Measurements from ENCODE around the gene TREML2.
A peak's percentile ranks its signal among the peaks of the same experiment; 100 is the strongest.
"Not testable (repeated sequence)": the region's sequence is repeated elsewhere in the genome, so short reads cannot be mapped to it uniquely, and the experiment has no call there.

Gene TREML2, protein sequence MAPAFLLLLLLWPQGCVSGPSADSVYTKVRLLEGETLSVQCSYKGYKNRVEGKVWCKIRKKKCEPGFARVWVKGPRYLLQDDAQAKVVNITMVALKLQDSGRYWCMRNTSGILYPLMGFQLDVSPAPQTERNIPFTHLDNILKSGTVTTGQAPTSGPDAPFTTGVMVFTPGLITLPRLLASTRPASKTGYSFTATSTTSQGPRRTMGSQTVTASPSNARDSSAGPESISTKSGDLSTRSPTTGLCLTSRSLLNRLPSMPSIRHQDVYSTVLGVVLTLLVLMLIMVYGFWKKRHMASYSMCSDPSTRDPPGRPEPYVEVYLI

GRCh38 chr6:41200901-41201763 is at the start of gene TREML2:
Gene TREML2, minus strand, starts transcription at chr6:41201149. Its CDS starts 141 bp downstream, at chr6:41201008.
- H3K27me3 Mint-ChIP-seq = no peaks in the 10 kb centered on the region
- peak within 1 kb of the TSS; percentile 84 for H3K27ac Mint-ChIP-seq
- ATAC-seq (ENCODE audit: low read depth) = peak; percentile 66
- H3K4me3 Mint-ChIP-seq = peak within 1 kb of the TSS; percentile 78
- peaks cover 8% of the 10 kb centered on the region for H3K36me3 Mint-ChIP-seq
- peaks cover 45% of the 10 kb centered on the region for H3K4me1 Mint-ChIP-seq
- DNase-seq (ENCODE audit: low spot score in 2 of 2) = peak; percentile 23 to 38
- peaks cover 2% of the 10 kb centered on the region for H3K9me3 Mint-ChIP-seq

GRCh38 chr6:41247882-41248705 is 47.1 kb upstream of the TREML2 start:
- Mint-ChIP-seq H3K4me3 (no peak overlapping the region), H3K27me3 (peaks cover 4% of the 10 kb centered on the region), H3K4me1 (no peaks in the 10 kb centered on the region), H3K36me3 (no peaks in the 10 kb centered on the region), H3K9me3 (peaks cover 1% of the 10 kb centered on the region), H3K27ac (no peak overlapping the region)
- no peak for ATAC-seq (ENCODE audit: low read depth)
- DNase-seq (ENCODE audit: low spot score in 2 of 2) = no peak

GRCh38 chr6:41247288-41247865 is 46.4 kb upstream of the TREML2 start:
- ATAC-seq (ENCODE audit: low read depth) (no peak), DNase-seq (ENCODE audit: low spot score in 2 of 2) (no peak)
- H3K9me3 Mint-ChIP-seq = peaks cover under 1% of the 10 kb centered on the region
- peaks cover 4% of the 10 kb centered on the region for H3K4me1 Mint-ChIP-seq
- H3K27ac Mint-ChIP-seq = no peak overlapping the region
- H3K4me3 Mint-ChIP-seq = no peak overlapping the region
- H3K27me3 Mint-ChIP-seq = peaks cover 5% of the 10 kb centered on the region
- H3K36me3 Mint-ChIP-seq = no peaks in the 10 kb centered on the region

- H3K9me3 Mint-ChIP-seq; H3K4me3 Mint-ChIP-seq; H3K36me3 Mint-ChIP-seq; H3K27ac Mint-ChIP-seq; H3K4me1 Mint-ChIP-seq; H3K27me3 Mint-ChIP-seq; ATAC-seq (ENCODE audit: low read depth); DNase-seq (ENCODE audit: low spot score in 2 of 2): not testable (repeated sequence)
These were observed 45.6 kb upstream of the TREML2 start for GRCh38 chr6:41246529-41246928.

DNA sequence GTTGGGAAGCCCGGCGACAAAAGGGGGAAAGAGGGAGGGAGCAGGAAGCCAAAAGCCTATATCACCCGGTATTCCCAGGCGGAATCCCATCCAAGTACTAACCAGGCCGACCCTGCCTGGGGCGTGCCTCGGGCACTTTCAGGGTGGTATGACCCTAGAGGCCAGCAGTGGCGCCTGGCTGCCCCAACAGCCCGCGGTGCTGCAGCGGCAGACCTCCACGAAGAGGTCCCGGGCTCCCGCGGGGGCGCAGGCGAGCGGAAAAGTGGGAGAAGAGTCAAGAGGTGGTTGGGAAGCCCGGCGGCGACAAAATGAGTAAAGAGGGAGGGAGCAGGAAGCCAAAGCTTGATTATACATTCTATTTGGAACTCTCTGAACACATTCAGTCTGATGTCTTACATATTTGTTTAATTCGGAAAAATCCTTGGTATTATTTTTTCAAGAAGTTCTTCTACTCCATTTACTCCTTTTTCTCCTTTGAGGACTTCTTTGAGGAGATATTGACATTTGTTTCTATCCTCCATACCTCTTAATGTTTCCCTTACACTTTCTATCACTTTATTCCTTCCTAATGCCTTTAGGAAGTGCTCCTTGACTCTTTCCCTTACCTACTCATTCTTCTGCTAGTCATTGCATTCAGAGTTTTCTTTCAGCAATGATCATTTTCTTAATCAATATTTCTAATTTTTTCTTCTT is 38.7 kb upstream of the TREML2 start:
- no peak overlapping the region for H3K4me3 Mint-ChIP-seq
- H3K4me1 Mint-ChIP-seq = peaks cover 7% of the 10 kb centered on the region
- H3K27me3 Mint-ChIP-seq = peaks cover 15% of the 10 kb centered on the region
- ATAC-seq (ENCODE audit: low read depth) (no peak), DNase-seq (ENCODE audit: low spot score in 2 of 2) (no peak)
- no peak overlapping the region for H3K27ac Mint-ChIP-seq
- no peaks in the 10 kb centered on the region for H3K36me3 Mint-ChIP-seq
- no peaks in the 10 kb centered on the region for H3K9me3 Mint-ChIP-seq

DNA sequence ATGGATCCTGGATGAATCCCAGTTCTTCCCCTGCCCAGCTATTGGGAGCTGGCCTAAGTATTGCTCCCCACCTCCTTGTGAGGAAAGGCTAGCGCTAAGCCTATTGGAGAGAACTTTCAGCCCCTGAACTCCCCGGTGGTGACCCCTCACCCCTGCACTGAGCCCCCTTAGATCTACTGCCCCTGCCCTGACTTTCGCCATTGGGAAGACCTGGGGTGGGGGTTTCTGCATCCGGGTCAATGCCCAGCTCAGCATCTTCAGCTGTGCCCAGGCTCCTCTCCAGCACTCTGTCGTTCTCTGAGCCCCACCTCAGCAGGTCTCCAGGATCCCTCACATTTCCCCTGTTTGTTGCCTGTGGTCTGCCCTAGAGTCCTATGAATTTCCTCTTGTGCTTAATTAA is 36.2 kb upstream of the TREML2 start:
- Mint-ChIP-seq H3K36me3 (no peaks in the 10 kb centered on the region), H3K4me3 (no peak overlapping the region), H3K27ac (no peak overlapping the region), H3K9me3 (no peaks in the 10 kb centered on the region), H3K27me3 (peaks cover 11% of the 10 kb centered on the region), H3K4me1 (peaks cover 3% of the 10 kb centered on the region)
- DNase-seq (ENCODE audit: low spot score in 2 of 2) (no peak), ATAC-seq (ENCODE audit: low read depth) (no peak)

DNA sequence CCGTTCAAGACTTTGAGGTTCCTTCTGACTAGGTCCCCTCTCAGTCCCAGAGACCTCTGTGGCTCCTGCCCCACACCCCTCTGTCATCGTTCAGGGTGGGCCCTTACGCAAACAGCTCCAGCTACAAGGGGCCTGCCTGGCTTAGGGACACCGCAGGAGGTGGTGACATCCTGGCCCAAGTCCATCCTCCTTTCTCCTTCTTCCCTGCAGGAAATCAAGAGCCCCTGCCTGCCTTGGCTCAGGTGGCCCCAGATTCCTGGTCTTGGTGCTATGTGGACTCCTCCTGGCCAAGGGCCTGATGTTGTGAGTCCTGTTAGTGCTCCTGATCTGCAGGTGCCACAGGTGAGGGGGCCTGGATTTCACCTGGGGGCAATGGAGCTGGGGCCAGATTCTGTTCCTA is 35.3 kb upstream of the TREML2 start:
- Mint-ChIP-seq H3K27ac (no peak overlapping the region), H3K36me3 (no peaks in the 10 kb centered on the region), H3K4me1 (peaks cover 3% of the 10 kb centered on the region), H3K27me3 (peaks cover 11% of the 10 kb centered on the region), H3K9me3 (no peaks in the 10 kb centered on the region), H3K4me3 (no peak overlapping the region)
- no peak for ATAC-seq (ENCODE audit: low read depth)
- DNase-seq (ENCODE audit: low spot score in 2 of 2) = no peak

GRCh38 chr6:41232667-41233066 is 31.7 kb upstream of the TREML2 start:
- H3K27me3 Mint-ChIP-seq = peaks cover 9% of the 10 kb centered on the region
- no peak overlapping the region for H3K27ac Mint-ChIP-seq
- H3K36me3 Mint-ChIP-seq = no peaks in the 10 kb centered on the region
- DNase-seq (ENCODE audit: low spot score in 2 of 2) = no peak
- H3K4me3 Mint-ChIP-seq = no peak overlapping the region
- no peaks in the 10 kb centered on the region for H3K9me3 Mint-ChIP-seq
- peaks cover 10% of the 10 kb centered on the region for H3K4me1 Mint-ChIP-seq
- ATAC-seq (ENCODE audit: low read depth) = no peak

GRCh38 chr6:41231246-41231645 is 30.3 kb upstream of the TREML2 start:
- ATAC-seq (ENCODE audit: low read depth) (no peak), DNase-seq (ENCODE audit: low spot score in 2 of 2) (no peak)
- Mint-ChIP-seq H3K27me3 (peaks cover 7% of the 10 kb centered on the region), H3K9me3 (no peaks in the 10 kb centered on the region), H3K4me3 (no peak overlapping the region), H3K4me1 (peaks cover 12% of the 10 kb centered on the region), H3K27ac (no peak overlapping the region), H3K36me3 (no peaks in the 10 kb centered on the region)

GRCh38 chr6:41229721-41230120 is 28.8 kb upstream of the TREML2 start:
- Mint-ChIP-seq H3K9me3 (no peaks in the 10 kb centered on the region), H3K27ac (no peak overlapping the region), H3K4me3 (no peak overlapping the region), H3K27me3 (peaks cover 8% of the 10 kb centered on the region), H3K36me3 (no peaks in the 10 kb centered on the region), H3K4me1 (peaks cover 9% of the 10 kb centered on the region)
- ATAC-seq (ENCODE audit: low read depth) (no peak), DNase-seq (ENCODE audit: low spot score in 2 of 2) (no peak)

- no peaks in the 10 kb centered on the region for H3K9me3 Mint-ChIP-seq
- no peak overlapping the region for H3K27ac Mint-ChIP-seq
- H3K4me1 Mint-ChIP-seq = peaks cover 9% of the 10 kb centered on the region
- no peak overlapping the region for H3K4me3 Mint-ChIP-seq
- no peaks in the 10 kb centered on the region for H3K36me3 Mint-ChIP-seq
- peaks cover 11% of the 10 kb centered on the region for H3K27me3 Mint-ChIP-seq
- no peak for DNase-seq (ENCODE audit: low spot score in 2 of 2)
- no peak for ATAC-seq (ENCODE audit: low read depth)
These were observed 27.7 kb upstream of the TREML2 start for GRCh38 chr6:41228616-41229015.

DNA sequence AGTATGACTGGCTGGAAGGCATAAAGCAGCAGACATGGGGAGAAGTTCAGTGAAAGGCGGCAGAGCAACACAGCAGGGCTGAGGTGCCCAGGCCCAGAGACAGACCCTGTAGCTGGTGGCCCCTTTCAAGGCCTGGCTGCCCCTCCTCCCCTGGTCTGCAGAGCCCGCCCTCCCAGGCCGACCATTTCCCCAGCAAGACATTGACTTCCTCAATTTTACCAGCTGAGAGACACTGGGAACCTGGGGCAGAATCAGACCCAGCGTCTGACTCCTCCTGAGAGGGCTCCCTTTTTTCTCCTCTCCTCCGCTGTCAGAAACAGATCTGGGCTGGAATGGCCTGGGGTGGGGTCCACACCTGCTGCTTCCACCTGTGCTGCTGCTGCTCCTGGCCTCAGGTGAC is 27.1 kb upstream of the TREML2 start, which contains the start of gene TREML4:
TSS of gene TREML4 (plus strand) at position 254 of the 400 bp plus-strand sequence. CDS start at position 333, 79 bp downstream.
- peak; percentile 77 for ATAC-seq (ENCODE audit: low read depth)
- Mint-ChIP-seq H3K27me3 (peaks cover 11% of the 10 kb centered on the region), H3K36me3 (no peaks in the 10 kb centered on the region), H3K4me1 (peaks cover 9% of the 10 kb centered on the region), H3K4me3 (peak within 1 kb of the TSS; percentile 66), H3K9me3 (no peaks in the 10 kb centered on the region), H3K27ac (no peak within 1 kb of the TSS)
- DNase-seq (ENCODE audit: low spot score in 2 of 2) = peak in 1 of 2 donors; percentile 7

DNA sequence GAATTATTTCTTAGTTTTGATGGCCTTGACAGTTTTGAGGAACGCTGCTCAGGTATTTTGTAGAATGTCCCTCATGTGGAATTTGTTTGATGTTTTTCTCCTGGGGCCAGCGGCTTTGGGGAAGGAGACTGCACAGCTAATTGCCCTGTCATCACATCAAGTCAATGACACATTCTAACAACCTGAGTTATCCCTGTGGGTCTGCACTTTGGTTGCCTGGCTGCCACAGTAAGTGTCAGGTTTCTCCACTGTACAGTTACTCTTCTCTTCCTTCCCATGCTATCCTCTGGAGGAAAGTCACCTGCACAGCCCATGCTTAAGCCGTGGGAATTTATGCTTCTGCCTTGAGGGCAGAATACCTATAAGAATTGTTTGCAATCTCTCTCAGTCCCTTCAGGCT is 25.8 kb upstream of the TREML2 start:
- no peak for ATAC-seq (ENCODE audit: low read depth)
- H3K36me3 Mint-ChIP-seq = no peaks in the 10 kb centered on the region
- no peak for DNase-seq (ENCODE audit: low spot score in 2 of 2)
- H3K4me1 Mint-ChIP-seq = peaks cover 9% of the 10 kb centered on the region
- H3K27me3 Mint-ChIP-seq = peaks cover 13% of the 10 kb centered on the region
- no peaks in the 10 kb centered on the region for H3K9me3 Mint-ChIP-seq
- no peak overlapping the region for H3K4me3 Mint-ChIP-seq
- H3K27ac Mint-ChIP-seq = no peak overlapping the region
